B cell (primary cell): ENCODE data around the gene CD2. TPM values are rescaled to one million over a fixed set of nuclear protein-coding genes. Genes with fewer than 3 reads are reported as not detected.

Experiments
- ATAC-seq: fragments of 200-7000 bp; cut with Tn5 transposase; one replicate; pipeline ENCODE4 v1.10.0; 2021; ENCODE audit warnings: low read depth, mild to moderate bottlenecking, moderate number of reproducible peaks, moderate library complexity
- CTCF ChIA-PET: fragments of 350-600 bp; sonication (Branson Sonifier 250); formaldehyde crosslinking; loops from one replicate; lab custom pipeline; 2021; ENCODE audit warnings: antibody characterized with exemption, inconsistent platforms; lab: Charles Lee
- POLR2A ChIA-PET: fragments of 350-600 bp; sonication (Branson Sonifier 250); formaldehyde crosslinking; loops from one replicate; lab custom pipeline; 2021; ENCODE audit warnings: antibody characterized with exemption; lab: Charles Lee
- DNase-seq: peaks from one replicate; pipeline ENCODE4 v3.0.0; 2013
- H2AFZ ChIP-seq: 2 replicates; pipeline ENCODE4 v1.6.1; 2012; ENCODE audit warnings: mild to moderate bottlenecking, low read depth, low read length; ENCODE audit not compliant: insufficient read depth, poor library complexity, severe bottlenecking
- H3K27ac ChIP-seq, 2 donors: 1 replicate in 1 of 2; 2 replicates in 1 of 2; pipeline ENCODE4 v1.5.1; 2012 to 2013; ENCODE audit warnings: low read length in 2 of 2, mild to moderate bottlenecking in 2 of 2, moderate library complexity in 1 of 2
- H3K27me3 ChIP-seq, 4 experiments: fragments of 200-600 bp in 1 of 4; sonication (generic) in 1 of 4; replicated peaks in 1 of 4; 1 replicate in 2 of 4; 2 replicates in 2 of 4; pipeline versions ENCODE4 v1.6.1 to v1.7.0; 2013 to 2016; ENCODE audit warnings: low read length in 3 of 4, mild to moderate bottlenecking in 2 of 4, mixed read lengths in 1 of 4, moderate library complexity in 1 of 4; ENCODE audit not compliant: insufficient read depth in 4 of 4, control insufficient read depth in 3 of 4; ENCODE audit errors: control extremely low read depth in 1 of 4
- H3K36me3 ChIP-seq, 2 experiments: replicated peaks in 1 of 2; 1 replicate in 1 of 2; 2 replicates in 1 of 2; pipeline versions ENCODE4 v1.6.1 to v1.7.1; 2013; ENCODE audit warnings: low read length in 1 of 2; ENCODE audit not compliant: insufficient read depth in 2 of 2, control insufficient read depth in 1 of 2; ENCODE audit errors: control extremely low read depth in 1 of 2, extremely low read depth in 1 of 2
- H3K4me1 ChIP-seq, 2 donors: fragments of 200-600 bp in 1 of 2; sonication (generic) in 1 of 2; 1 replicate in 1 of 2; 2 replicates in 1 of 2; pipeline versions ENCODE4 v1.5.1 to v1.6.1; 2013 to 2017; ENCODE audit warnings: low read length in 2 of 2; ENCODE audit not compliant: control insufficient read depth in 2 of 2, insufficient read depth in 2 of 2
- H3K4me2 ChIP-seq: replicated peaks from 2 replicates; pipeline ENCODE3; 2012; ENCODE audit warnings: mild to moderate bottlenecking, low read depth, low read length; ENCODE audit not compliant: poor library complexity, severe bottlenecking
- H3K4me3 ChIP-seq, 5 experiments: fragments of 200-600 bp in 1 of 5; sonication (generic) in 1 of 5; 1 replicate in 3 of 5; 2 replicates in 2 of 5; pipeline versions ENCODE4 v1.5.1 to v1.7.0; 2011 to 2016; ENCODE audit warnings: low read length in 4 of 5, mild to moderate bottlenecking in 4 of 5, low read depth in 2 of 5, control low read depth in 1 of 5, moderate library complexity in 1 of 5; ENCODE audit not compliant: insufficient read depth in 1 of 5; ENCODE audit errors: control extremely low read depth in 1 of 5, extremely low read depth in 1 of 5
- H3K79me2 ChIP-seq: fragments of 200-600 bp; sonication (generic); one replicate; pipeline ENCODE4 v1.6.0; 2016; ENCODE audit warnings: low read length; ENCODE audit not compliant: control insufficient read depth, insufficient read depth
- H3K9ac ChIP-seq: fragments of 200-600 bp; sonication (generic); 2 replicates; pipeline ENCODE4 v1.6.1; 2017; ENCODE audit warnings: mild to moderate bottlenecking, low read length, moderate library complexity
- H3K9me3 ChIP-seq, 3 donors: one replicate each; pipeline versions ENCODE4 v1.6.1 to v1.7.1; 2013; ENCODE audit warnings: low read length in 2 of 3; ENCODE audit not compliant: control insufficient read depth in 2 of 3, insufficient read depth in 1 of 3; ENCODE audit errors: control extremely low read depth in 1 of 3
- H4K20me1 ChIP-seq: 2 replicates; pipeline ENCODE4 v1.6.0; 2012; ENCODE audit warnings: mild to moderate bottlenecking, low read length; ENCODE audit not compliant: insufficient read depth, control insufficient read depth, poor library complexity, severe bottlenecking
- H3K27ac Mint-ChIP-seq: one replicate; pipeline ENCODE4 v1.8.0; 2021; ENCODE audit warnings: mixed read lengths
- H3K27me3 Mint-ChIP-seq: one replicate; pipeline ENCODE4 v1.8.0; 2021; ENCODE audit warnings: mixed read lengths
- H3K4me1 Mint-ChIP-seq: one replicate; pipeline ENCODE4 v1.8.0; 2021; ENCODE audit warnings: mixed read lengths
- H3K4me3 Mint-ChIP-seq: one replicate; pipeline ENCODE4 v1.8.0; 2021; ENCODE audit warnings: mixed read lengths
- H3K9me3 Mint-ChIP-seq: one replicate; pipeline ENCODE4 v1.8.0; 2022; ENCODE audit warnings: mixed read lengths; ENCODE audit not compliant: insufficient read depth
- EZH2 ChIP-seq: IDR thresholded peaks from 2 replicates; pipeline ENCODE4 v1.6.1; 2012; ENCODE audit warnings: borderline replicate concordance, low read depth, mild to moderate bottlenecking, moderate library complexity, low read length; ENCODE audit not compliant: insufficient read depth, poor library complexity, severe bottlenecking
- WGBS: methylation state at CpG from one replicate; pipeline ENCODE4 v1.1.5; 2013; ENCODE audit warnings: missing lambda C conversion rate; ENCODE audit not compliant: insufficient coverage; 5-methylcytosine and 5-hydroxymethylcytosine counted together
- intact Hi-C: fragments of 100-400 bp; cut with micrococcal nuclease; formaldehyde crosslinking; loops from one replicate; pipeline ENCODE4 v1.10.0; 2022
- polyA plus RNA-seq: library from polyadenylated mRNA; depleted of rRNA; stranded (reverse); fragments of >200 nt; gene quantifications from 2 replicates; pipeline ENCODE4 v1.2.3, GENCODE V29; 2012
- total RNA-seq, 2 donors: library from RNA; stranded (reverse); fragments of 120-200 nt in 1 of 2; gene quantifications; 1 replicate in 1 of 2; 2 replicates in 1 of 2; pipeline versions ENCODE4 v1.2.3 to v1.2.4, GENCODE V29; 2013 to 2022
- TF ChIP-seq, protein P1 (sequence below): fragments of 200-600 bp; IDR thresholded peaks from one replicate; pipeline ENCODE4 v1.8.0; 2022; ENCODE audit warnings: antibody characterized with exemption, mild to moderate bottlenecking

CD2 gene
- total and polyA plus RNA-seq, 2 donors (not counting 1 experiment from before 2014, with no cell fraction given) = 0.52 to 0.74 TPM

DNA sequence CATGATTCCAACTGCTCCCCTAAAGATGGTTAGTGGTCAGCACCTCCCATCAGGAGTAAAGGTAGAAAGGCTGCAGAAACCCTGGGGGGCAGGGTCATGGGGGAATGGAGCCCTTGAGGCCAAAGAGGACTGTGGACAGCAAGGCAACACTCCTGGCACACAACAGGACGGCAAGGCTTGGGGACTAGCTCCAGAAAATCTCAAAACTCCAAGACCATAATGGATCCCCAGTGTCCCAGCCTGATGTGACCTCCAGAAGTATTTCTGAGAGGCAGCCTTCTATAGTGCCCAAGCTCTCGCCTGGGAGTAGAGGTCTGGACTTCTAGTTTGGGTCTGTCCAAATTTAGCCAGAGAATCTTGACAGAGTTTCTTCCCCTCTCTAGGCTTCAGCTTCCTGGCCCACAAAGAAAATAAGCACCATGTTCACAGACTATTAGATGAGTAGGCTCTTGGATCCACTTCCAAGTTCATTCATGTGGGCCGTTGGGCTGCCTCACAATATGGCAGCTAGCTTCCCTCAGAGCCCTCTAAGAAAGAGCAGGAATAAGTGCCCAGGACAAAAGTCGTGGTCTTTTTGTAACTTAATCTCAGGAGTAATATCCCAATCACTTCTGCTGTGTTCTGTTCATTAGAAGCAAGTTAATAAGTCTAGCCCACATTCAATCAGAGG lies 6.9 kb downstream of the CD2 start:
- ATAC-seq (no peak), DNase-seq (no peak)
- ChIA-PET POLR2A (no interaction called here), CTCF (no interaction called here)
- whole genome bisulfite sequencing = 86% methylated on average over 2 of the region's 4 CpGs
- no peak overlapping the region for H3K9ac ChIP-seq
- no peak overlapping the region for H3K27ac ChIP-seq
- Mint-ChIP-seq H3K4me3 (no peak overlapping the region), H3K27ac (no peak overlapping the region), H3K9me3 (no peaks in the 10 kb centered on the region), H3K4me1 (no peaks in the 10 kb centered on the region), H3K27me3 (peaks cover 2% of the 10 kb centered on the region)
- intact Hi-C loops = no loop called here
- peaks cover 0 to 3% (median 0%) of the 10 kb centered on the region in 3 donors for H3K9me3 ChIP-seq
- H4K20me1 ChIP-seq = no peaks in the 10 kb centered on the region
- H3K4me3 ChIP-seq = no peak overlapping the region
- H3K4me2 ChIP-seq = no peak overlapping the region
- no peaks in the 10 kb centered on the region for H3K27me3 ChIP-seq
- H2AFZ ChIP-seq = no peak overlapping the region
- no peaks in the 10 kb centered on the region for H3K79me2 ChIP-seq
- TF ChIP-seq, protein P1, sequence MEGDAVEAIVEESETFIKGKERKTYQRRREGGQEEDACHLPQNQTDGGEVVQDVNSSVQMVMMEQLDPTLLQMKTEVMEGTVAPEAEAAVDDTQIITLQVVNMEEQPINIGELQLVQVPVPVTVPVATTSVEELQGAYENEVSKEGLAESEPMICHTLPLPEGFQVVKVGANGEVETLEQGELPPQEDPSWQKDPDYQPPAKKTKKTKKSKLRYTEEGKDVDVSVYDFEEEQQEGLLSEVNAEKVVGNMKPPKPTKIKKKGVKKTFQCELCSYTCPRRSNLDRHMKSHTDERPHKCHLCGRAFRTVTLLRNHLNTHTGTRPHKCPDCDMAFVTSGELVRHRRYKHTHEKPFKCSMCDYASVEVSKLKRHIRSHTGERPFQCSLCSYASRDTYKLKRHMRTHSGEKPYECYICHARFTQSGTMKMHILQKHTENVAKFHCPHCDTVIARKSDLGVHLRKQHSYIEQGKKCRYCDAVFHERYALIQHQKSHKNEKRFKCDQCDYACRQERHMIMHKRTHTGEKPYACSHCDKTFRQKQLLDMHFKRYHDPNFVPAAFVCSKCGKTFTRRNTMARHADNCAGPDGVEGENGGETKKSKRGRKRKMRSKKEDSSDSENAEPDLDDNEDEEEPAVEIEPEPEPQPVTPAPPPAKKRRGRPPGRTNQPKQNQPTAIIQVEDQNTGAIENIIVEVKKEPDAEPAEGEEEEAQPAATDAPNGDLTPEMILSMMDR = no peak
- TF ChIP-seq EZH2 = no peak
- no peaks in the 10 kb centered on the region for H3K36me3 ChIP-seq
- no peaks in the 10 kb centered on the region for H3K4me1 ChIP-seq

DNA sequence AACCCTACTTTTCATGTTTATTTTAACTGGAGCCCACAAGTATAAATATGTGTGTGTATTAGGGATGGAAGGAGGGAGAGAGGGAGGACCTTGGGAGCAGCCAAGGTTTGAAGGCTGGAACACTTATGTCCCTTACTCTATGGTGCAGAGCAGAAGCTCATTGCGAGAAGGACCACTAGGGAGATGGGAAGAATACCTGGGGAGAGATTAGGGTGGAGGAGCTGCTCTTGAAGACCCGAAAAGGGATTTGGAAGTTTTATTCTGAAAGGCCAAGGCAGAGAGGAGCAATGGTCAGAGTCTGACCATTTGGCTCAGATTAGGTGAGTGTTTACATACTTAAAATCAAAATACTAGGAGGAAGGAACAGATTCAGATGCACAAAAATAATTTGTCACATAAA lies 8.1 kb downstream of the CD2 start:
- ATAC-seq (no peak), DNase-seq (no peak)
- no peak overlapping the region for H3K27ac ChIP-seq
- H2AFZ ChIP-seq = no peak overlapping the region
- no peaks in the 10 kb centered on the region for H3K79me2 ChIP-seq
- no peak overlapping the region for H3K4me2 ChIP-seq
- TF ChIP-seq EZH2 = no peak
- TF ChIP-seq, protein P1 = no peak
- no peaks in the 10 kb centered on the region for H3K36me3 ChIP-seq
- peaks cover 0 to 3% (median 0%) of the 10 kb centered on the region in 3 donors for H3K9me3 ChIP-seq
- peaks cover 2% of the 10 kb centered on the region for H3K27me3 Mint-ChIP-seq
- no peaks in the 10 kb centered on the region for H3K4me1 Mint-ChIP-seq
- no peaks in the 10 kb centered on the region for H4K20me1 ChIP-seq
- no peaks in the 10 kb centered on the region for H3K9me3 Mint-ChIP-seq
- no peaks in the 10 kb centered on the region for H3K4me1 ChIP-seq
- no peak overlapping the region for H3K9ac ChIP-seq
- no peak overlapping the region for H3K4me3 Mint-ChIP-seq
- H3K27me3 ChIP-seq = no peaks in the 10 kb centered on the region
- 100% methylated on average over 1 of the region's 2 CpGs for WGBS
- no peak overlapping the region for H3K4me3 ChIP-seq
- intact Hi-C loops = no loop called here
- no peak overlapping the region for H3K27ac Mint-ChIP-seq
- POLR2A ChIA-PET = no interaction called here
- CTCF ChIA-PET = no interaction called here
